GM23248 (cell line): Measurements from ENCODE around the gene HCN3.

Source experiments
- EZH2 ChIP-seq: fragments of 200-600 bp; sonication (generic); IDR thresholded peaks from 2 replicates; pipeline ENCODE4 v1.6.1; 2018; ENCODE audit warnings: antibody characterized with exemption, mild to moderate bottlenecking; ENCODE audit not compliant: insufficient read depth, poor library complexity, severe bottlenecking
- EZH2phosphoT487 ChIP-seq: fragments of 200-600 bp; sonication (generic); IDR thresholded peaks from 2 replicates; pipeline ENCODE4 v1.6.1; 2018; ENCODE audit warnings: antibody characterized with exemption, moderate library complexity, mild to moderate bottlenecking, low read depth; ENCODE audit not compliant: insufficient read depth

DNA sequence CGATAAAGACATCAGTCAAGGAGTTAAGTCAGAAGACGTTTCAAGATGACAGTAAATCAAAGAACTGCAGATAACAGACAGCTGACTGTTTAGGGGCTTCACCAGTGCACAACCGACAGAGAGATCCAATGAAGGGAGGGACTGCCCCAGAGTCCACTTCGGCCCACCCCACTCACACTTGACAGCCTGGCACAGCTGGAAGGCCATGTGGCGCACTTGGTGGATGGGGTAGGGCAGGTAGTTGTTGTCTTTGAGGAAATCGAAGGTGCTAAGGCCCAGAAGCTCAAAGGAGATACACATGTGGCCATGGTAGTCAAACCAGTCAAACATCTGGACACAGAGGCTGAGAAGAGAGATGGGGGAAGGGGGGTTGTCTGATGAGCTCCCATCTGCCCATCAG lies 10.7 kb upstream of the HCN3 start:
- TF ChIP-seq EZH2phosphoT487, result no peak
- TF ChIP-seq EZH2, result no peak
